Nephron (organoid): ENCODE results near the gene CEP44.
A peak's percentile ranks its signal among the peaks of the same experiment; 100 is the strongest.
"Not testable (repeated sequence)": the region's sequence is repeated elsewhere in the genome, so short reads cannot be mapped to it uniquely, and the experiment has no call there.

Experiments
- H3K27ac Mint-ChIP-seq, 3 experiments: 2 replicates each; pipeline ENCODE4 v1.8.0; 2020; ENCODE audit warnings: mixed read lengths in 3 of 3, mild to moderate bottlenecking in 2 of 3, moderate library complexity in 1 of 3
- H3K27me3 Mint-ChIP-seq: 2 replicates; pipeline ENCODE4 v1.8.0; 2021; ENCODE audit warnings: low read depth, mild to moderate bottlenecking, moderate library complexity, mixed read lengths
- H3K36me3 Mint-ChIP-seq: 2 replicates; pipeline ENCODE4 v1.8.0; 2020; ENCODE audit warnings: low read depth, mixed read lengths
- H3K4me1 Mint-ChIP-seq: 2 replicates; pipeline ENCODE4 v1.8.0; 2020; ENCODE audit warnings: mixed read lengths
- H3K4me3 Mint-ChIP-seq, 3 experiments: 2 replicates each; pipeline ENCODE4 v1.8.0; 2020; ENCODE audit warnings: mild to moderate bottlenecking in 3 of 3, mixed read lengths in 3 of 3, moderate library complexity in 2 of 3
- H3K9me3 Mint-ChIP-seq: 2 replicates; pipeline ENCODE4 v1.8.0; 2020; ENCODE audit warnings: mixed read lengths
- CTCF ChIP-seq, 3 experiments: fragments of 200-600 bp; sonication (generic); IDR thresholded peaks; one replicate each; pipeline ENCODE4 v1.5.0; 2021; ENCODE audit warnings: antibody characterized with exemption in 3 of 3; ENCODE audit not compliant: unreplicated experiment in 3 of 3

The CEP44 gene

GRCh38 chr4:174365018-174365587 is 81.4 kb downstream of the CEP44 start:
- Mint-ChIP-seq H3K36me3 (no peaks in the 10 kb centered on the region), H3K4me3 (no peak overlapping the region), H3K9me3 (peaks cover 8% of the 10 kb centered on the region), H3K27ac (no peak overlapping the region), H3K27me3 (peaks cover 3% of the 10 kb centered on the region), H3K4me1 (no peaks in the 10 kb centered on the region)
- peak; percentile 53 to 70 (median 58) for TF ChIP-seq CTCF (IDR thresholded peaks at IDR 0.05; ENCODE audit: unreplicated experiment in 3 of 3)

DNA sequence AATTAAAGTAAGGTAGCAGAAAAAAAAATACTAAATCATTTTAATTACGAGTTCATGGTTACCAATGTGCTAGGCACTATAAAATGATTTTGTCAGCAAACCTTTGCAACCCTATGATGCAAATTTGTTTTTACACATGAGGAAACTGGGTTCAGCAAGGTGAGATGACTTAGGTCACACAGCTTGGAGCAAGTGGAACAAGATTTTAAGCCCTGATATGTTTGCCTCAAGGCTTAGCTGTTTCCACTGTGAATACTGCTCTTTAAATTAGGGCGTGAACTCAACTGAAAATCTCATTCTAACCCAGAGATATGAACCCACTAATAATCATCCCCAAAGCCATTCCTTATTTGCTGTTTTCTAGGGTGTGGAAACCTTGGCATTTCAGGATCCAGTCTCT is 86.3 kb downstream of the CEP44 start:
- TF ChIP-seq CTCF (IDR thresholded peaks at IDR 0.05; ENCODE audit: unreplicated experiment in 3 of 3), result no peak
- Mint-ChIP-seq H3K4me3 (no peak overlapping the region), H3K4me1 (no peaks in the 10 kb centered on the region), H3K9me3 (peaks cover 8% of the 10 kb centered on the region), H3K27me3 (peaks cover 3% of the 10 kb centered on the region), H3K36me3 (no peaks in the 10 kb centered on the region), H3K27ac (no peak overlapping the region)

- H3K9me3 Mint-ChIP-seq, result peaks cover under 1% of the 10 kb centered on the region
- no peak overlapping the region for H3K27ac Mint-ChIP-seq
- TF ChIP-seq CTCF (IDR thresholded peaks at IDR 0.05; ENCODE audit: unreplicated experiment in 3 of 3), result no peak
- H3K4me3 Mint-ChIP-seq, result no peak overlapping the region
- no peaks in the 10 kb centered on the region for H3K4me1 Mint-ChIP-seq
- peaks cover 3% of the 10 kb centered on the region for H3K27me3 Mint-ChIP-seq
- H3K36me3 Mint-ChIP-seq, result no peaks in the 10 kb centered on the region
These were observed 90.1 kb downstream of the CEP44 start for GRCh38 chr4:174373821-174374220.

- TF ChIP-seq CTCF (IDR thresholded peaks at IDR 0.05; ENCODE audit: unreplicated experiment in 3 of 3), result no peak
- H3K27me3 Mint-ChIP-seq, result no peaks in the 10 kb centered on the region
- H3K36me3 Mint-ChIP-seq, result no peaks in the 10 kb centered on the region
- no peaks in the 10 kb centered on the region for H3K4me1 Mint-ChIP-seq
- no peaks in the 10 kb centered on the region for H3K9me3 Mint-ChIP-seq
- no peak overlapping the region for H3K27ac Mint-ChIP-seq
- no peak overlapping the region for H3K4me3 Mint-ChIP-seq
These were observed 91.7 kb downstream of the CEP44 start for GRCh38 chr4:174375422-174375821.

- Mint-ChIP-seq H3K27me3 (no peaks in the 10 kb centered on the region), H3K36me3 (no peaks in the 10 kb centered on the region), H3K4me1 (no peaks in the 10 kb centered on the region), H3K27ac (no peak overlapping the region), H3K9me3 (no peaks in the 10 kb centered on the region), H3K4me3 (no peak overlapping the region)
- no peak for TF ChIP-seq CTCF (IDR thresholded peaks at IDR 0.05; ENCODE audit: unreplicated experiment in 3 of 3)
These were observed 93.9 kb downstream of the CEP44 start for GRCh38 chr4:174377613-174378012.

- H3K36me3 Mint-ChIP-seq, result no peaks in the 10 kb centered on the region
- H3K4me1 Mint-ChIP-seq, result no peaks in the 10 kb centered on the region
- no peak overlapping the region for H3K4me3 Mint-ChIP-seq
- no peak overlapping the region for H3K27ac Mint-ChIP-seq
- H3K9me3 Mint-ChIP-seq, result no peaks in the 10 kb centered on the region
- no peaks in the 10 kb centered on the region for H3K27me3 Mint-ChIP-seq
- TF ChIP-seq CTCF (IDR thresholded peaks at IDR 0.05; ENCODE audit: unreplicated experiment in 3 of 3), result no peak
These were observed 95.2 kb downstream of the CEP44 start for GRCh38 chr4:174378951-174379350.

GRCh38 chr4:174380206-174380605 is 96.5 kb downstream of the CEP44 start:
- H3K4me1 Mint-ChIP-seq, H3K9me3 Mint-ChIP-seq, H3K27ac Mint-ChIP-seq, H3K36me3 Mint-ChIP-seq, H3K4me3 Mint-ChIP-seq, H3K27me3 Mint-ChIP-seq: not testable (repeated sequence)
